ENCODE data around the gene KISS1R. TPM values are rescaled to one million over a fixed set of nuclear protein-coding genes. Genes with fewer than 3 reads are reported as not detected.

KISS1R gene
- total and polyA plus RNA-seq, 4 donors = not detected

GRCh38 chr19:948842-949496 is 31.8 kb downstream of the KISS1R start (continued):
- TF ChIP-seq REST (IDR thresholded peaks at IDR 0.05) (no peak), FOXA2 (IDR thresholded peaks at IDR 0.05) (no peak), GABPA (IDR thresholded peaks at IDR 0.05 in 1 of 2, conservative IDR thresholded peaks at IDR 0.05 in 1 of 2) (no peak), JUND (IDR thresholded peaks at IDR 0.05) (no peak)

- DNase-seq (ENCODE audit: low spot score) = no peak
- Histone ChIP-seq H3K4me3 (ENCODE audit: low read depth in 1 of 3, low read length in 3 of 3) (no peak overlapping the region), H3K27me3 (ENCODE audit: control insufficient read depth in 4 of 4, insufficient read depth in 4 of 4, low read length in 3 of 4) (no peaks in the 10 kb centered on the region), H3K9ac (ENCODE audit: low read depth in 1 of 2, low read length in 2 of 2) (no peak overlapping the region), H3K36me3 (ENCODE audit: control insufficient read depth in 4 of 4, insufficient read depth in 3 of 4, low read depth in 1 of 4, low read length in 3 of 4) (peaks cover 0 to 2% (median 0%) of the 10 kb centered on the region in 4 donors), H3K9me3 (ENCODE audit: control insufficient read depth in 4 of 4, low read length in 3 of 4) (no peaks in the 10 kb centered on the region), H3K27ac (ENCODE audit: low read depth in 1 of 2, low read length in 2 of 2) (no peak overlapping the region), H3K4me1 (ENCODE audit: control insufficient read depth in 4 of 4, insufficient read depth in 4 of 4, low read length in 3 of 4) (peaks cover 3 to 7% (median 4%) of the 10 kb centered on the region in 4 donors)
- 88% methylated on average over 17 of the region's 17 CpGs for WGBS
- TF ChIP-seq, protein P1, sequence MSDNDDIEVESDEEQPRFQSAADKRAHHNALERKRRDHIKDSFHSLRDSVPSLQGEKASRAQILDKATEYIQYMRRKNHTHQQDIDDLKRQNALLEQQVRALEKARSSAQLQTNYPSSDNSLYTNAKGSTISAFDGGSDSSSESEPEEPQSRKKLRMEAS (IDR thresholded peaks at IDR 0.05) = no peak
- no peak for TF ChIP-seq TAF1 (conservative IDR thresholded peaks at IDR 0.05)
- no peak for TF ChIP-seq HNF4A (conservative IDR thresholded peaks at IDR 0.05)
- TF ChIP-seq, protein P2, sequence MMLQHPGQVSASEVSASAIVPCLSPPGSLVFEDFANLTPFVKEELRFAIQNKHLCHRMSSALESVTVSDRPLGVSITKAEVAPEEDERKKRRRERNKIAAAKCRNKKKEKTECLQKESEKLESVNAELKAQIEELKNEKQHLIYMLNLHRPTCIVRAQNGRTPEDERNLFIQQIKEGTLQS (IDR thresholded peaks at IDR 0.05) = no peak
- no peak for TF ChIP-seq CTCF (IDR thresholded peaks at IDR 0.05; ENCODE audit: low read depth, low read length, missing input control)
- no peak for TF ChIP-seq EGR1 (IDR thresholded peaks at IDR 0.05; ENCODE audit: low read depth in 2 of 2)
- no peak for TF ChIP-seq JUND (IDR thresholded peaks at IDR 0.05)
- no peak for TF ChIP-seq GABPA (IDR thresholded peaks at IDR 0.05 in 1 of 2, conservative IDR thresholded peaks at IDR 0.05 in 1 of 2)
These were observed 33.4 kb downstream of the KISS1R start for GRCh38 chr19:950352-951066.

DNA sequence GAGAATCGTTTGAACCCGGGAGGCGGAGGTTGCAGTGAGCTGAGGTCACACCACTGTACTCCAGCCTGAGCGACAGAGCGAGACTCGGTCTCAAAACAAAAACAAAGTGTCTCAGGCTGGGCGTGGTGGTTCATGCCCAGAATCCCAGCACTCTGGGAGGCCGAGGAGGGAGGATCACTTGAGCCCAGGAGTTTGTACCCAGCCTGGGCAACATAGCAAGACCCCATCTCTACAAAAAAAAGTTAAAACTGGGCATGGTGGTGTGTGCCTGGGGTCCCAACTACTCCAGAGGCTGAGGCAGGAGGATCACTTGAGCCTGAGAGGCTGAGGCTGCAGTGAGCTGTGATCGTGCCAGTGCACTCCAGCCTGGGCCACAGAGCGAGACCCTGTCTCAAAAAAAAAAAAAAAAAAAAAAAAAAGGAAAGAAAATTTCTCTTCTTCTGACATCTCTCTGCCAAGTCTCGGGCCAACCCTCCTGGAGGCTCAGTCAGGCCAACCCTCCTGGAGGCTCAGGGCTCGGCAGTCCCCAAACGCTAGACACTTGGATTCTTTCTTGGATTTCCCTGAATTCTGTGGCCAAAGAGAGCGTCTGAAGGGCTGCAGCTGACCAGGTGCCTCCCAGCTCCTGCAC is 35.0 kb downstream of the KISS1R start:
- TF ChIP-seq, protein P1 (IDR thresholded peaks at IDR 0.05) = no peak
- no peak for TF ChIP-seq FOXA2 (IDR thresholded peaks at IDR 0.05)
- no peak for TF ChIP-seq YY1 (IDR thresholded peaks at IDR 0.05)
- TF ChIP-seq RAD21 (IDR thresholded peaks at IDR 0.05) = no peak
- Histone ChIP-seq H3K27me3 (ENCODE audit: control insufficient read depth in 4 of 4, insufficient read depth in 4 of 4, low read length in 3 of 4) (no peaks in the 10 kb centered on the region), H3K9me3 (ENCODE audit: control insufficient read depth in 4 of 4, low read length in 3 of 4) (no peaks in the 10 kb centered on the region), H3K9ac (ENCODE audit: low read depth in 1 of 2, low read length in 2 of 2) (no peak overlapping the region), H3K4me1 (ENCODE audit: control insufficient read depth in 4 of 4, insufficient read depth in 4 of 4, low read length in 3 of 4) (peaks cover 3 to 7% (median 4%) of the 10 kb centered on the region in 4 donors), H3K27ac (ENCODE audit: low read depth in 1 of 2, low read length in 2 of 2) (no peak overlapping the region), H3K4me3 (ENCODE audit: low read depth in 1 of 3, low read length in 3 of 3) (no peak overlapping the region), H3K36me3 (ENCODE audit: control insufficient read depth in 4 of 4, insufficient read depth in 3 of 4, low read depth in 1 of 4, low read length in 3 of 4) (peaks cover 0 to 2% (median 0%) of the 10 kb centered on the region in 4 donors)
- DNase-seq (ENCODE audit: low spot score) = no peak
- 74% methylated on average over 14 of the region's 14 CpGs for WGBS

Measured in liver (tissue), 9 donors.